HG03045 (cell line): ENCODE data around the gene AHI1.
"Not testable (repeated sequence)": the region's sequence is repeated elsewhere in the genome, so short reads cannot be mapped to it uniquely, and the experiment has no call there.

Experiments
- ATAC-seq: cut with Tn5 transposase; IDR thresholded peaks from one replicate; pipeline ENCODE4 v1.9.1; 2021; ENCODE audit warnings: mild to moderate bottlenecking, moderate library complexity; ENCODE audit not compliant: unreplicated experiment

AHI1 gene

GRCh38 chr6:135506270-135506997 is 8.9 kb upstream of the AHI1 start:
- peak; percentile 81 for ATAC-seq

- no peak for ATAC-seq
Measured at GRCh38 chr6:135505648-135506047, 8.1 kb upstream of the AHI1 start.

GRCh38 chr6:135505222-135505621 is 7.7 kb upstream of the AHI1 start:
- ATAC-seq: no peak

DNA sequence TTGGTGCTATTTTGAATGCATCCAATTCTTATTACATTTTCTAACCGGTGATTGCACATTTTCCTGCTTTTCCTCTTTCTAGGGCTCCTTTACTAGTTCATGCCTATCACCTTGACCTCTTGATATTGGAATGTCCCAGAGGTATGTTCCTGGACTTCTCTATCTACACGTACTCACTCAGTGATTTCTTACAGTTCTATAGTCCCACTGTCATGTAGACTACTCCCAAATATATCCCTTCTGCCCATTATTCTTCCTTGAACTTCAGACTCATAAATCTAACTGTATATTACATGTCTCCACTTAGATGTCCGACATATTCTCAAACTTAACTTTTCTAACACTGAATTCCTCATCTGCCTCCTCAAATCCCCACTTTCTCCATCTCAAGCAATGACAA is 7.2 kb upstream of the AHI1 start:
- no peak for ATAC-seq

GRCh38 chr6:135503703-135504475 is 6.3 kb upstream of the AHI1 start:
- no peak for ATAC-seq

- ATAC-seq: no peak
Measured at GRCh38 chr6:135499441-135500340, 2.2 kb upstream of the AHI1 start.

GRCh38 chr6:135498185-135498841 is 773 bp upstream of the AHI1 start:
- peak; percentile 33 for ATAC-seq

GRCh38 chr6:135496800-135497411 is 634 bp downstream of the AHI1 start:
- ATAC-seq: no peak

GRCh38 chr6:135493218-135493961 is 4.2 kb downstream of the AHI1 start:
- ATAC-seq: no peak

DNA sequence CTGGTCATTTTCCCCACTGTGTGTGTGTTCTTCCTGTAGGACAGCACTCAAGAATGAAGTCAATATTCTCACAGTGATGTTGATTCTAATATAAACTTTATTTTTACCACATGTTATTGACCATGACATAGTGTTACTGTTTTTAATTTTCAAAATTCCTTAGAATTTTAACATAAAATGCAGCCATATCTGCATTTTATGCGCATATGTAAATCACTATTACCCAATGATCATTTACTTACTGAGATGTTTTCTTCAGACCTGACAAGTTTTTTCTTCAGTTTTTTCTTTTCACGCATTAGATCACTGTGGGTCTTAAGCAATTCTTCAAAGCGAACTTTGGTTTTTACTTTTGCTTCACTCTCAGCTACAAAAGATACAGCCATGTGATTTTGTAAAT is 7.2 kb downstream of the AHI1 start:
- ATAC-seq: no peak

DNA sequence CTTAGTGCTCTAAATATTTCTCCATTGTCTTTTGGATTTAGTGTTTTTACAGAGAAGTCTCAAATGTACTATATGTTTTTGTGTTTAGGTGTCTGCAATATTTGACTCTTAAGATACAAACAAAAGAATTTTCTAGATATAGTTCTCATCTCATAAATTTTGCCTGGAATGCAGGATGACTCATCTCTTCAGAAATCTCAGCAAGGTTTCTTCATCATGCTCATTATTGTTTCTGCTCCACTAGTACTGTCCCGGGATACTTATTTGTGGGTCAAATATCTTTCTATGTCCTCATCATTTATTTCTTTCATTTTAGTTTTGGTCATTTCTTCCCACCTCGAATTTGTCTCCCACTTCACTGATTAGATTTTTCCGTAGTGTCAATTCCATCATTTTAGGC is 9.5 kb downstream of the AHI1 start:
- ATAC-seq: no peak

GRCh38 chr6:135483903-135484302 is 13.6 kb downstream of the AHI1 start:
- not testable (repeated sequence) for ATAC-seq

DNA sequence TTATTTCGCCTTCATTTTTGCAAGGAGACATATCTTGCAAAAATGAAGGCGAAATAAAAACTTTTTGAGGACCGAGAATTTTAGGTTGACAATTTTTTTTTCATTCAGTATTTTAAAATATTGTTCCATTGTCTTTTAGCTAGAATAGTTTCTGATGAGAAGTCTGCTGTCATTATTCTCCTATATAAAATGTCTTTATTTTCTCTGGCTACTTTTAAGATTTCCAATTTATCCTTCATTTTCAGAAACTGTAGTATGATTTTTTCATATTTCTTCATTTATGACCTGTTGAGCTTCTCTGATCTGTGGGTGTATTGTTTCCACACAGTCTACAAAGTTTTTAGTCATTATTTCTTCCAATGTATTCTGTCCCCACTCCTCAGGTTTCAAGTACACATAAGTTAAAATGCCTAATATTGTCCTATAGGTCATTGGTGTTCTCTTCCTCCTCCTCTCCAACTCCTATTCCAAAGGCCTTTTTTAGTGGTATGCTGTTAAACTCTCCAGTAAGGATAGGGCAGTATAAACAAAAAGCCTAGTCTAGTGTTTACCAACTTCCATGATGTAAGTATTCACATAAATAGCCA is 15.7 kb downstream of the AHI1 start:
- no peak for ATAC-seq

- ATAC-seq: no peak
Measured at GRCh38 chr6:135479601-135480000, 17.9 kb downstream of the AHI1 start.

DNA sequence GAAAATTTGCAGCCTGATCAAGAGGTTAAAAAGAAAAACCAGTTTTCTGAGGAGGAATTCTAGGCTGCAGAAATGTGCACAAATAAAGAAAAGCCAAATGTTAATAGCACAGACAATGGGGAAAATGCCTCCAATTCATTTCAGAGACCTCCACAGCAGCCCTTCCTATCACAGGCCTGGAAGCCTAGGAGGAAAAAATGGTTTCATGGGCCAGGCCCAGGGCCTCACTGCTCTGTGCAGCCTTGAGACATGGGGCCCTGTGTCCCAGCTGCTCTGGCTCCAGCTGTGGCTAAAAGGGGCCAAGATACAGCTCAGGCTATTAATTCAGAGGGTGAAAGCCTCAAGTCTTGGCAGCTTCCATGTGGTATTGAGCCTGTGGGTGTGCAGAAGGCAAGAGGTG is 18.9 kb downstream of the AHI1 start:
- ATAC-seq: no peak

GRCh38 chr6:135475292-135475886 is 22.2 kb downstream of the AHI1 start:
- no peak for ATAC-seq

DNA sequence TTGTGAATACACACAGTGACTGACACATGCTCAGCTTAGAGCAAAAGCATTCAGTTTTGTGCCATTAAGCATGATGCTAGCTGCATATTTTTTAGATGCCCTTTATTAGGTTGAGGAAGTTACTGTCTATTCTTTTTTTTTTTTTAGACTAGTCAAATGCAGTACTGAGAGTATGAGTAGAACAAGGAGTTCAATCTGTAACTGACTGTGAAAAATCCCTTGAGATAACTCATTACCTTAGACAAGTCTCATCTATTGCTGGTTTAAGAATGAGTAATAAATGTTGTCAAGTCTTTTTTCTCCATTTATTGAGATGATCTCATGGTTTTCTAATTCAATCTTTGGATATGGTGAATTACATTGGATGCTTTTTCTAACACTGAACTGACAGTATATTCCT is 23.2 kb downstream of the AHI1 start:
- ATAC-seq: no peak

DNA sequence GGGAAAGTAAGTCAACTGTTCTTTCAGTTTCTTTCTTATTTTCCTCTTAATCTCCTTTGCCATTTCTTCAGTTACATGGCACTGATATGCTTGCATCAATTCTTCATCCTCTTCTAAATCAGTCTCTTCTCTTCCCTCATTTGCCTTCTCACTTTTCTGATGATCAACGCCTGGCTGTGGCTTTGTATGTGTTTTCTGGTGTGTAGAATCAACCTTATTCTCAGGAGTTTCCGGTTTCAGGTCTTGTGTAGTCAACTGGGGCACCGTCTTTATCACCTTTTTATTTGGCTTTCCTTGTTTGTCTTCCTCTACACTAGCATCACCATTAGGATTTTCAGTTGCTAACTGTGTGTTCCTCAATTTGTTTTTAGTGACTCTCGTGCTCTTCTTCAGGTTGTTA is 31.6 kb downstream of the AHI1 start:
- no peak for ATAC-seq

- ATAC-seq: no peak
Measured at GRCh38 chr6:135465307-135465706, 32.2 kb downstream of the AHI1 start.
